A549 (cell line): ENCODE measurements around the gene BTBD7. TPM values are rescaled to one million over a fixed set of nuclear protein-coding genes. Genes with fewer than 3 reads are reported as not detected.

ENCODE experiments used
- ATAC-seq, 2 experiments: fragments of 200-7000 bp in 1 of 2; fragments of >200 bp in 1 of 2; cut with Nextera tagmentation in 1 of 2; cut with Tn5 transposase in 1 of 2; 3 replicates each; pipeline versions ENCODE4 v1.8.0 to v1.9.1; 2018 to 2020; ENCODE audit warnings: mild to moderate bottlenecking in 1 of 2, moderate library complexity in 1 of 2
- CTCF ChIA-PET: fragments of 300-600 bp; sonication (Branson Sonifier 250); formaldehyde crosslinking; extraction: SDS; loops from one replicate; lab custom pipeline; 2021; ENCODE audit warnings: antibody characterized with exemption, inconsistent platforms; lab: Yijun Ruan, JAX
- POLR2A ChIA-PET: fragments of 350-600 bp; formaldehyde crosslinking; extraction: SDS; loops from one replicate; lab custom pipeline; 2021; ENCODE audit warnings: antibody characterized with exemption, inconsistent platforms; lab: Yijun Ruan, JAX
- DNase-seq, 2 experiments: peaks; one replicate each; pipeline versions ENCODE4 v3.0.0 to v3.0.0-alpha.2; 2011 to 2016; ENCODE audit warnings: low read depth in 1 of 2, low spot score in 1 of 2
- FAIRE-seq: peaks from 2 replicates; lab custom pipeline; 2011; peaks lifted over from hg19 to GRCh38; lab: Jason Lieb, UNC
- H3K27ac ChIP-seq, 2 experiments: fragments of >200 bp; sonication (Bioruptor Twin); formaldehyde crosslinking; 3 replicates each; pipeline ENCODE4 v1.5.1; 2016 to 2017
- H3K4me1 ChIP-seq: fragments of >200 bp; sonication (Bioruptor Twin); formaldehyde crosslinking; 3 replicates; pipeline ENCODE4 v1.6.1; 2016
- H3K4me2 ChIP-seq: fragments of >200 bp; sonication (Bioruptor Twin); formaldehyde crosslinking; 3 replicates; pipeline ENCODE4 v1.6.1; 2016
- H3K4me3 ChIP-seq: fragments of >200 bp; sonication (Bioruptor Twin); formaldehyde crosslinking; 3 replicates; pipeline ENCODE4 v1.5.1; 2016
- H3K9me3 ChIP-seq: fragments of >200 bp; sonication (Bioruptor Twin); formaldehyde crosslinking; 3 replicates; pipeline ENCODE4 v1.6.1; 2016
- ATOH8 ChIP-seq: fragments of 250-450 bp; sonication (Bioruptor Pico); IDR thresholded peaks from 2 replicates; pipeline ENCODE4 v1.5.0; 2020; ENCODE audit warnings: low read depth, mild to moderate bottlenecking, moderate library complexity
- BHLHE40 ChIP-seq: IDR thresholded peaks from 2 replicates; pipeline ENCODE4 v1.6.1; 2012; ENCODE audit warnings: low read depth, low read length, inconsistent platforms
- CBX2 ChIP-seq: fragments of 200-600 bp; sonication (generic); IDR thresholded peaks from 2 replicates; pipeline ENCODE4 v1.6.1; 2016; ENCODE audit warnings: low read depth, mild to moderate bottlenecking, borderline replicate concordance
- CBX8 ChIP-seq: fragments of 200-600 bp; sonication (generic); IDR thresholded peaks from 2 replicates; pipeline ENCODE4 v1.6.1; 2016
- CEBPB ChIP-seq, 2 experiments: fragments of >200 bp in 1 of 2; sonication (Bioruptor Twin) in 1 of 2; formaldehyde crosslinking in 1 of 2; IDR thresholded peaks; 2 replicates each; pipeline ENCODE4 v1.6.1; 2012 to 2016
- CHD2 ChIP-seq: fragments of 150-350 bp; IDR thresholded peaks from 2 replicates; pipeline ENCODE4 v1.6.1; 2014; ENCODE audit warnings: low read length; ENCODE audit not compliant: partially characterized antibody
- E2F6 ChIP-seq: IDR thresholded peaks from 2 replicates; pipeline ENCODE4 v1.6.1; 2012; ENCODE audit warnings: low read depth, borderline replicate concordance
- EHF ChIP-seq: fragments of 250-450 bp; sonication (Bioruptor Pico); IDR thresholded peaks from 2 replicates; pipeline ENCODE4 v1.5.0; 2020; ENCODE audit warnings: mild to moderate bottlenecking
- EHMT2 ChIP-seq: fragments of 200-600 bp; sonication (generic); IDR thresholded peaks from 2 replicates; pipeline ENCODE4 v1.6.1; 2016; ENCODE audit warnings: antibody characterized with exemption, low read depth, mild to moderate bottlenecking, moderate library complexity
- EP300 ChIP-seq, 2 experiments: fragments of >200 bp; sonication (Bioruptor Twin); formaldehyde crosslinking; IDR thresholded peaks; 2 replicates in 1 of 2; 3 replicates in 1 of 2; pipeline ENCODE4 v1.6.1; 2016 to 2017
- ESRRA ChIP-seq: fragments of 150-350 bp; IDR thresholded peaks from 2 replicates; pipeline ENCODE4 v1.6.1; 2014; ENCODE audit warnings: mild to moderate bottlenecking, low read length, borderline replicate concordance
- FOSB ChIP-seq: fragments of 250-450 bp; sonication (Bioruptor Pico); IDR thresholded peaks from 2 replicates; pipeline ENCODE4 v1.5.0; 2020; ENCODE audit warnings: mild to moderate bottlenecking, moderate library complexity
- FOSL2 ChIP-seq, 2 experiments: fragments of 450-650 bp in 1 of 2; fragments of >200 bp in 1 of 2; sonication (Bioruptor Twin) in 1 of 2; formaldehyde crosslinking; IDR thresholded peaks; 2 replicates each; pipeline versions ENCODE4 v1.5.0 to v1.6.1; 2016 to 2020; ENCODE audit warnings: mild to moderate bottlenecking in 1 of 2, moderate library complexity in 1 of 2
- FOXS1 ChIP-seq: fragments of 250-450 bp; sonication (Bioruptor Pico); IDR thresholded peaks from 2 replicates; pipeline ENCODE4 v1.5.0; 2020; ENCODE audit warnings: mild to moderate bottlenecking, moderate library complexity
- GATA3 ChIP-seq: IDR thresholded peaks from 2 replicates; pipeline ENCODE4 v1.6.1; 2012; ENCODE audit warnings: borderline replicate concordance
- HDAC2 ChIP-seq: fragments of 200-600 bp; sonication (generic); IDR thresholded peaks from 2 replicates; pipeline ENCODE4 v1.6.1; 2016
- HEYL ChIP-seq: fragments of 250-450 bp; sonication (Bioruptor Pico); IDR thresholded peaks from 2 replicates; pipeline ENCODE4 v1.8.0; 2021; ENCODE audit warnings: mild to moderate bottlenecking, moderate library complexity
- HMGXB4 ChIP-seq: fragments of 250-450 bp; sonication (Bioruptor Pico); IDR thresholded peaks from 2 replicates; pipeline ENCODE4 v1.5.0; 2021; ENCODE audit warnings: mild to moderate bottlenecking, moderate library complexity, borderline replicate concordance
- HOXA7 ChIP-seq: fragments of 250-450 bp; sonication (Bioruptor Pico); IDR thresholded peaks from 2 replicates; pipeline ENCODE4 v1.5.0; 2020; ENCODE audit warnings: mild to moderate bottlenecking, moderate library complexity
- HOXB13 ChIP-seq: fragments of 250-450 bp; sonication (Bioruptor Pico); IDR thresholded peaks from 2 replicates; pipeline ENCODE4 v1.5.0; 2020; ENCODE audit warnings: low read depth, mild to moderate bottlenecking, moderate library complexity
- HOXB5 ChIP-seq: fragments of 250-450 bp; sonication (Bioruptor Pico); IDR thresholded peaks from 2 replicates; pipeline ENCODE4 v1.5.0; 2020; ENCODE audit warnings: mild to moderate bottlenecking, moderate library complexity
- KDM1A ChIP-seq: fragments of 200-600 bp; sonication (generic); IDR thresholded peaks from 2 replicates; pipeline ENCODE4 v1.6.1; 2016; ENCODE audit warnings: low read depth, mild to moderate bottlenecking
- MAX ChIP-seq: IDR thresholded peaks from 2 replicates; pipeline ENCODE4 v1.6.1; 2012
- MYC ChIP-seq: IDR thresholded peaks from 2 replicates; pipeline ENCODE4 v1.6.1; 2012; ENCODE audit warnings: mild to moderate bottlenecking, inconsistent platforms, low read length, improper control_type of control experiment, borderline replicate concordance
- NFE2L2 ChIP-seq: fragments of 150-350 bp; conservative IDR thresholded peaks from 2 replicates; pipeline ENCODE4 v1.6.1; 2014; ENCODE audit warnings: low read length
- NPAS2 ChIP-seq: fragments of 250-450 bp; sonication (Bioruptor Pico); IDR thresholded peaks from 2 replicates; pipeline ENCODE4 v1.8.0; 2022; ENCODE audit warnings: mild to moderate bottlenecking, moderate library complexity, borderline replicate concordance
- NR3C1 ChIP-seq: fragments of >200 bp; sonication (Bioruptor Twin); formaldehyde crosslinking; IDR thresholded peaks from 3 replicates; pipeline ENCODE4 v1.6.1; 2017
- PBX3 ChIP-seq: IDR thresholded peaks from 2 replicates; pipeline ENCODE4 v1.6.1; 2012
- PHF8 ChIP-seq: fragments of 200-600 bp; sonication (generic); IDR thresholded peaks from 2 replicates; pipeline ENCODE4 v1.6.1; 2016; ENCODE audit warnings: low read depth, mild to moderate bottlenecking, antibody characterized with exemption, moderate library complexity, borderline replicate concordance
- POLR2AphosphoS2 ChIP-seq: conservative IDR thresholded peaks from 2 replicates; pipeline ENCODE4 v1.6.1; 2012; ENCODE audit warnings: low read length, improper control_type of control experiment, inconsistent platforms
- RAD21 ChIP-seq, 2 experiments: fragments of >200 bp in 1 of 2; sonication (Bioruptor Twin) in 1 of 2; formaldehyde crosslinking in 1 of 2; IDR thresholded peaks in 1 of 2; conservative IDR thresholded peaks in 1 of 2; 2 replicates in 1 of 2; 3 replicates in 1 of 2; pipeline ENCODE4 v1.6.1; 2012 to 2018; ENCODE audit warnings: inconsistent platforms in 1 of 2
- RARB ChIP-seq: fragments of 250-450 bp; sonication (Bioruptor Pico); IDR thresholded peaks from 2 replicates; pipeline ENCODE4 v1.8.0; 2021; ENCODE audit warnings: mild to moderate bottlenecking, moderate library complexity
- RCOR1 ChIP-seq: fragments of 150-350 bp; IDR thresholded peaks from 2 replicates; pipeline ENCODE4 v1.6.1; 2014; ENCODE audit warnings: antibody characterized with exemption, low read length, low read depth
- RNF2 ChIP-seq: fragments of 200-600 bp; sonication (generic); IDR thresholded peaks from 2 replicates; pipeline ENCODE4 v1.6.1; 2016; ENCODE audit warnings: low read depth, mild to moderate bottlenecking, antibody characterized with exemption, moderate library complexity, borderline replicate concordance
- SREBF2 ChIP-seq: fragments of 450-650 bp; IDR thresholded peaks from 2 replicates; pipeline ENCODE4 v1.6.1; 2014; ENCODE audit warnings: mild to moderate bottlenecking, moderate library complexity
- ZC3H11A ChIP-seq: fragments of 450-650 bp; IDR thresholded peaks from 2 replicates; pipeline ENCODE4 v1.6.1; 2014; ENCODE audit warnings: antibody characterized with exemption, mild to moderate bottlenecking
- ZFP36 ChIP-seq: fragments of 450-650 bp; IDR thresholded peaks from 2 replicates; pipeline ENCODE4 v1.6.1; 2014; ENCODE audit warnings: borderline replicate concordance; ENCODE audit not compliant: partially characterized antibody
- ZSCAN20 ChIP-seq: fragments of 250-450 bp; sonication (Bioruptor Pico); IDR thresholded peaks from 2 replicates; pipeline ENCODE4 v1.8.0; 2022; ENCODE audit warnings: mild to moderate bottlenecking, moderate library complexity
- WGBS: methylation state at CpG from one replicate; pipeline ENCODE4 v1.1.6; 2017; ENCODE audit errors: missing lambda C conversion rate; 5-methylcytosine and 5-hydroxymethylcytosine counted together
- polyA plus RNA-seq, 4 experiments: library from polyadenylated mRNA; depleted of rRNA in 3 of 4; stranded (reverse); fragments of >200 nt; fragmentation: RNase III in 1 of 4; extraction: RNeasy Plus Mini Kit Qiagen cat#74134 plus additional on column Dnase treatment in 1 of 4; gene quantifications; 2 replicates in 3 of 4; 3 replicates in 1 of 4; pipeline ENCODE4 v1.2.3, GENCODE V29; 2011 to 2017

Gene BTBD7
- polyA plus RNA-seq, 2 of the 4 experiments (the other 2 are of a cell fraction), result 11.1 to 17.4 TPM

- DNase-seq (peak; percentile 90 to 97), ATAC-seq (peak; percentile 94 to 96), FAIRE-seq (no peak)
- WGBS, result 1% methylated on average over 31 of the region's 65 CpGs
- ChIA-PET CTCF (interaction anchor here (0.5 to 4.0 kb wide), 41 partner anchors 9 to 412 kb away, joined by 3 to 33 read pairs (median 4); partner anchors contain the start of gene ITPK1), POLR2A (interaction anchor here (0.6 to 3.6 kb wide), 8 partner anchors 12 to 80 kb away, joined by 3 to 25 read pairs (median 6); partner anchors contain the start of genes LYSET and MOAP1)
- Histone ChIP-seq H3K9me3 (no peaks in the 10 kb centered on the region), H3K4me1 (peaks cover 24% of the 10 kb centered on the region), H3K4me3 (peak within 1 kb of the TSS; percentile 69), H3K4me2 (peak within 1 kb of the TSS; percentile 93), H3K27ac (peak within 1 kb of the TSS; percentile 84 to 91)
- no peak for TF ChIP-seq HEYL (CRISPR knock-in tag)
- TF ChIP-seq FOXS1 (CRISPR knock-in tag), result no peak
- no peak for TF ChIP-seq HOXB5
- TF ChIP-seq CEBPB (IDR thresholded peaks at IDR 0.05), result no peak
- no peak for TF ChIP-seq CBX2
- peak; percentile 94 for TF ChIP-seq E2F6
- no peak for TF ChIP-seq ZC3H11A
- TF ChIP-seq HMGXB4 (CRISPR knock-in tag), result no peak
- TF ChIP-seq PBX3, result no peak
- no peak for TF ChIP-seq KDM1A
- no peak for TF ChIP-seq NPAS2 (CRISPR knock-in tag)
- no peak for TF ChIP-seq CBX8
- TF ChIP-seq EHMT2, result no peak
- TF ChIP-seq SREBF2, result no peak
- no peak for TF ChIP-seq ZFP36
- TF ChIP-seq HDAC2, result no peak
- TF ChIP-seq RCOR1, result no peak
- no peak for TF ChIP-seq RNF2
- TF ChIP-seq POLR2AphosphoS2, result no peak
- TF ChIP-seq MYC, result no peak
- TF ChIP-seq ATOH8 (CRISPR knock-in tag), result no peak
- no peak for TF ChIP-seq BHLHE40
- peak; percentile 56; the same call in 1 of the 2 replicates for TF ChIP-seq PHF8
- TF ChIP-seq RAD21 (conservative IDR thresholded peaks at IDR 0.05 in 1 of 2, IDR thresholded peaks at IDR 0.05 in 1 of 2), result no peak
- no peak for TF ChIP-seq NR3C1
- no peak for TF ChIP-seq ESRRA
- no peak for TF ChIP-seq CHD2
- peak; percentile 89 for TF ChIP-seq MAX
- TF ChIP-seq GATA3, result 0 out of 2 replicates have a peak, but pooled peaks have one; percentile 12
- TF ChIP-seq ZSCAN20 (CRISPR knock-in tag), result no peak
- no peak for TF ChIP-seq HOXA7 (CRISPR knock-in tag)
- no peak for TF ChIP-seq HOXB13 (CRISPR knock-in tag)
- TF ChIP-seq FOSL2 (IDR thresholded peaks at IDR 0.05), result no peak
- TF ChIP-seq FOSL2 (CRISPR knock-in tag; IDR thresholded peaks at IDR 0.05), result 0 out of 2 replicates have a peak, but pooled peaks have one; percentile 5
- no peak for TF ChIP-seq NFE2L2
- no peak for TF ChIP-seq EP300 (IDR thresholded peaks at IDR 0.05)
- TF ChIP-seq FOSB (CRISPR knock-in tag), result no peak
- TF ChIP-seq EHF, result no peak
- no peak for TF ChIP-seq RARB (CRISPR knock-in tag)
These were observed 125.9 kb downstream of the BTBD7 start, which contains the start of the genes GON7 and UBR7 for GRCh38 chr14:93206793-93207467. TSS of gene GON7 (minus strand) at chr14:93207065. CDS start at chr14:93207037, 28 bp downstream. TSS of gene UBR7 (plus strand) at chr14:93207256. CDS start at chr14:93207292, 36 bp downstream.
